GM18498 (cell line): ENCODE data around the gene AGFG1.
"Not testable (repeated sequence)": the region's sequence is repeated elsewhere in the genome, so short reads cannot be mapped to it uniquely, and the experiment has no call there.

Experiments
- ATAC-seq: cut with Tn5 transposase; IDR thresholded peaks from one replicate; pipeline ENCODE4 v1.9.1; 2021; ENCODE audit warnings: mild to moderate bottlenecking, moderate library complexity; ENCODE audit not compliant: unreplicated experiment

The AGFG1 gene

GRCh38 chr2:227497158-227497557, 25.2 kb downstream of the AGFG1 start:
- ATAC-seq: no peak

- no peak for ATAC-seq
Observed at GRCh38 chr2:227499627-227500300, 27.8 kb downstream of the AGFG1 start.

GRCh38 chr2:227500301-227500630, 28.3 kb downstream of the AGFG1 start:
- no peak for ATAC-seq

- no peak for ATAC-seq
Observed at GRCh38 chr2:227503433-227504406, 31.8 kb downstream of the AGFG1 start.

- ATAC-seq: no peak
Observed at GRCh38 chr2:227504700-227505099, 32.7 kb downstream of the AGFG1 start.

GRCh38 chr2:227506456-227506855, 34.5 kb downstream of the AGFG1 start:
- ATAC-seq: no peak

GRCh38 chr2:227507963-227508362, 36.0 kb downstream of the AGFG1 start:
- no peak for ATAC-seq

- ATAC-seq: no peak
Observed at GRCh38 chr2:227509076-227509475, 37.1 kb downstream of the AGFG1 start.

GRCh38 chr2:227509824-227510619, 38.1 kb downstream of the AGFG1 start:
- ATAC-seq: no peak

- ATAC-seq: no peak
Observed at GRCh38 chr2:227510620-227510958, 38.6 kb downstream of the AGFG1 start.

- no peak for ATAC-seq
Observed at GRCh38 chr2:227511239-227511930, 39.4 kb downstream of the AGFG1 start.

GRCh38 chr2:227511955-227512354, 40.0 kb downstream of the AGFG1 start:
- no peak for ATAC-seq

GRCh38 chr2:227513113-227513512, 41.2 kb downstream of the AGFG1 start:
- no peak for ATAC-seq

GRCh38 chr2:227515742-227516141, 43.8 kb downstream of the AGFG1 start:
- no peak for ATAC-seq

- ATAC-seq: no peak
Observed at GRCh38 chr2:227517724-227518123, 45.8 kb downstream of the AGFG1 start.

- not testable (repeated sequence) for ATAC-seq
Observed at GRCh38 chr2:227518278-227518865, 46.4 kb downstream of the AGFG1 start.

GRCh38 chr2:227521178-227521577, 49.2 kb downstream of the AGFG1 start:
- ATAC-seq: not testable (repeated sequence)

GRCh38 chr2:227524665-227525064, 52.7 kb downstream of the AGFG1 start:
- ATAC-seq: no peak

- ATAC-seq: no peak
Observed at GRCh38 chr2:227527351-227527750, 55.4 kb downstream of the AGFG1 start.

- ATAC-seq: no peak
Observed at GRCh38 chr2:227528803-227529202, 56.8 kb downstream of the AGFG1 start.
